ENCODE measurements around the gene HAGHL. TPM values are rescaled to one million over a fixed set of nuclear protein-coding genes. Genes with fewer than 3 reads are reported as not detected.
A peak's percentile ranks its signal among the peaks of the same experiment; 100 is the strongest.
"Not testable (repeated sequence)": the region's sequence is repeated elsewhere in the genome, so short reads cannot be mapped to it uniquely, and the experiment has no call there.

The HAGHL gene
- total and polyA plus RNA-seq, 2 donors (not counting 1 experiment from before 2014, with no cell fraction given) = 3.7 to 16.3 TPM

DNA sequence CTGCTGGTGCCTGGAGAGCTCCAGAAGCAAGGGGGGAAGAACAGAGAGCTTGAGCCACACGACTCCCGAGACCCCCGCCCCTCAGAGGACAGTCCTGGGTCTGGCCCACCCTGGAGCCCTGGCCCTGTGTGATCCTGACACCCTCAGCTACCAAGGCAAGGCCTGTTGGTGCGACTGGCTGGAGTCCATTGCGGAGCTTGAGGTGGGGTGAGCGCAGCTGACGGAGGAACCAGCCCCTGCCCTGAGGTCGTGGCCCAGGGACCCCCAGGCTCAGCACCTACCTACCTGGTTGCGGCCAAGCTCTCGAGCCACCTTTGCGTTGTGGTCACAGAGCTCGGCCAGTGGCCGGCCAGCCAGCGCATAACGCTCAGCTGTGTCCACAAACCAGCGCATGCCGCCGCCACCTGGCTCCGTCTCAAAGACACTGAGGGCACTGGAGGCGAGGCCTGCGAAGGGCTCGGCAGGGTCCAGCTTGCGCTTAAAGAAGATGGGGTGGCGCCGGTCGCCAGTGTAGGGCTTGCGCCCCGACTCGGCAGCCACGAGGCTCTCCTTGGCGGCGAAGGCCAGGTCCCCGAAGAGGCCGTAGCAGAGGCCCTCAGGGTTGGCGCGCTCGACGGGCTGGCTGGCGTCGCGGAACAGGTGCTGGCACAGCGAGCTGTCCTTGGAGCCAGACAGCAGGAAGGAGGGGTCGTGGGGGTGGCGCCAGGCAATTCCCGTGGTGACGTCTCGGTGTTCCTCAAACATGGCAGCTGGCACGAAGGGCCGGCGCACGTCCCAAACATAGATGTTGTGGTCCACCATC lies 40.2 kb upstream of the HAGHL start:
- Histone ChIP-seq H3K4me2 (ENCODE audit: extremely low read depth, insufficient read depth, low read length) (no peak overlapping the region), H3K4me1 (ENCODE audit: control insufficient read depth, extremely low read depth, insufficient read depth, low read length) (peaks cover 14% of the 10 kb centered on the region), H3K9ac (ENCODE audit: insufficient read depth, low read length) (no peak overlapping the region), H3K27ac (ENCODE audit: insufficient read depth, low read length) (no peak overlapping the region), H3K4me3 (replicated peaks in 1 of 4; ENCODE audit: control extremely low read depth in 1 of 4, insufficient read depth in 1 of 4, low read depth in 3 of 4, low read length in 4 of 4) (no peak overlapping the region), H3K79me2 (ENCODE audit: control insufficient read depth, insufficient read depth, low read length) (peaks cover 28% of the 10 kb centered on the region), H3K27me3 (ENCODE audit: control insufficient read depth, insufficient read depth, low read length) (no peaks in the 10 kb centered on the region), H2AFZ (ENCODE audit: low read length) (no peak overlapping the region), H3K9me3 (ENCODE audit: control insufficient read depth, insufficient read depth, low read depth, low read length) (no peaks in the 10 kb centered on the region), H3K36me3 (ENCODE audit: control insufficient read depth, insufficient read depth, low read length) (peaks cover 35% of the 10 kb centered on the region), H4K20me1 (ENCODE audit: control insufficient read depth, extremely low read depth, insufficient read depth, low read length) (no peaks in the 10 kb centered on the region)
- no peak for DNase-seq (ENCODE audit: low read depth in 2 of 2)
- TF ChIP-seq, protein P1, sequence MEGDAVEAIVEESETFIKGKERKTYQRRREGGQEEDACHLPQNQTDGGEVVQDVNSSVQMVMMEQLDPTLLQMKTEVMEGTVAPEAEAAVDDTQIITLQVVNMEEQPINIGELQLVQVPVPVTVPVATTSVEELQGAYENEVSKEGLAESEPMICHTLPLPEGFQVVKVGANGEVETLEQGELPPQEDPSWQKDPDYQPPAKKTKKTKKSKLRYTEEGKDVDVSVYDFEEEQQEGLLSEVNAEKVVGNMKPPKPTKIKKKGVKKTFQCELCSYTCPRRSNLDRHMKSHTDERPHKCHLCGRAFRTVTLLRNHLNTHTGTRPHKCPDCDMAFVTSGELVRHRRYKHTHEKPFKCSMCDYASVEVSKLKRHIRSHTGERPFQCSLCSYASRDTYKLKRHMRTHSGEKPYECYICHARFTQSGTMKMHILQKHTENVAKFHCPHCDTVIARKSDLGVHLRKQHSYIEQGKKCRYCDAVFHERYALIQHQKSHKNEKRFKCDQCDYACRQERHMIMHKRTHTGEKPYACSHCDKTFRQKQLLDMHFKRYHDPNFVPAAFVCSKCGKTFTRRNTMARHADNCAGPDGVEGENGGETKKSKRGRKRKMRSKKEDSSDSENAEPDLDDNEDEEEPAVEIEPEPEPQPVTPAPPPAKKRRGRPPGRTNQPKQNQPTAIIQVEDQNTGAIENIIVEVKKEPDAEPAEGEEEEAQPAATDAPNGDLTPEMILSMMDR (conservative IDR thresholded peaks at IDR 0.05 in 1 of 2, IDR thresholded peaks at IDR 0.05 in 1 of 2; ENCODE audit: low read depth in 1 of 2, low read length in 2 of 2) = no peak
- TF ChIP-seq EZH2 (IDR thresholded peaks at IDR 0.05; ENCODE audit: low read length, missing control alignments) = no peak

DNA sequence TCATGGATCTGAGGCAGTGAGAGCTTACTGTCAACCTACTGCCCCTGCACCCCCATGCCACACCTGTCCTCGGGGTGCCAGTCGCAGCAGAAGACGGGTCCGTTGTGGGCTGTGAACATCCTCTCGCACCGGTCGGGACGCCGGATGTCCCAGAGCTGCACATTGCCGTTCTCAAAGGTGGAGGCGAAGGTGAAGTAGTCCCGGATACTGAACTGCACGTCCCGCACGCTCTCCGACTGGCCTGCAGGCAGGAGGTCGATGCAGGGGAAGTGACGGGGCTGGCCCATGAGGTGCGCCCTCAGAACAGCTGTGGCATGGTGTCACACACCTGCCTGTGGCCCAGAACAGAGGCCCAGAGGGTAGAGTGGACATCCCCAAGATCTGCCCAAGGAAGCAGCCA lies 39.4 kb upstream of the HAGHL start:
- peaks cover 19% of the 10 kb centered on the region for H3K79me2 ChIP-seq (ENCODE audit: control insufficient read depth, insufficient read depth, low read length)
- no peaks in the 10 kb centered on the region for H3K9me3 ChIP-seq (ENCODE audit: control insufficient read depth, insufficient read depth, low read depth, low read length)
- H3K4me2 ChIP-seq (ENCODE audit: extremely low read depth, insufficient read depth, low read length) = no peak overlapping the region
- no peak for TF ChIP-seq EZH2 (IDR thresholded peaks at IDR 0.05; ENCODE audit: low read length, missing control alignments)
- TF ChIP-seq, protein P1 (conservative IDR thresholded peaks at IDR 0.05 in 1 of 2, IDR thresholded peaks at IDR 0.05 in 1 of 2; ENCODE audit: low read depth in 1 of 2, low read length in 2 of 2) = no peak
- H3K27ac ChIP-seq (ENCODE audit: insufficient read depth, low read length) = no peak overlapping the region
- H4K20me1 ChIP-seq (ENCODE audit: control insufficient read depth, extremely low read depth, insufficient read depth, low read length) = no peaks in the 10 kb centered on the region
- H3K4me1 ChIP-seq (ENCODE audit: control insufficient read depth, extremely low read depth, insufficient read depth, low read length) = peaks cover 9% of the 10 kb centered on the region
- no peak overlapping the region for H2AFZ ChIP-seq (ENCODE audit: low read length)
- no peak overlapping the region for H3K4me3 ChIP-seq (replicated peaks in 1 of 4; ENCODE audit: control extremely low read depth in 1 of 4, insufficient read depth in 1 of 4, low read depth in 3 of 4, low read length in 4 of 4)
- H3K9ac ChIP-seq (ENCODE audit: insufficient read depth, low read length) = no peak overlapping the region
- no peak for DNase-seq (ENCODE audit: low read depth in 2 of 2)
- peaks cover 27% of the 10 kb centered on the region for H3K36me3 ChIP-seq (ENCODE audit: control insufficient read depth, insufficient read depth, low read length)
- H3K27me3 ChIP-seq (ENCODE audit: control insufficient read depth, insufficient read depth, low read length) = no peaks in the 10 kb centered on the region

DNA sequence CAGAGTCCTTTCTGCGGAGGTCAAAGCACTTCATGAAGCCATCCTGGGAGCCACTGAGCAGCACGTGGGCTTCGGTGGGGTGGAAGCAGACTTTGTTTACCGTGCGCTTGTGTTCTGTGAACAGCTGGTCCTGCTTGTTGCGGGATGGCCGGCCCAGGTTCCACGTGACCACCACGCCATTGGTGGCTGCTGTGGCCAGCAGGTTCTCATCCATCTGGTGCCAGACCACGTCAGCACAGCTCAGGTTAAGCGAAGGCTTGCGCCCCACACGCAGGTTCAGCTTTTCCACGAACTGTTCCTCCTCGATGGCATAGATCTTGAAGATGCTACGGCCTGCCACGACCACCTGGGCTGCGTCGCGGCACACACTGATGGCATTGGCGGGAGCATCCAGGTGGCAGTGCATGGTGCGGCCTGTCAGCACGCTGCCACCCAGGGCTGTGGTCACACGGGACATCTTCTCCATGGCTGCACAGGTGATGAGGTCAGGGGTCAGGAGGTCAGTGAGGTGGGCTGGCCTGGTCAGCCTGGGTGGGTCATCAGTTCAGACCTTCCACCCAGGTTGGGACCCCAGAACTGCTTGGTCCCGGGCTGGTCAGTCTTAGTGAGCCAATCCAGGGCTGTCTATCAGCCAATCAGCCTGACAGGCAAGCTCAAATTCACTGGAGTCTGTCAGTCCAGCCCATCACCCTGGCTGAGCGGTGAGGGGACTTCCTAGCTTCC lies 37.6 kb upstream of the HAGHL start:
- H3K79me2 ChIP-seq (ENCODE audit: control insufficient read depth, insufficient read depth, low read length) = peaks cover 6% of the 10 kb centered on the region
- H3K4me2 ChIP-seq (ENCODE audit: extremely low read depth, insufficient read depth, low read length) = peak overlapping the region; percentile 91

DNA sequence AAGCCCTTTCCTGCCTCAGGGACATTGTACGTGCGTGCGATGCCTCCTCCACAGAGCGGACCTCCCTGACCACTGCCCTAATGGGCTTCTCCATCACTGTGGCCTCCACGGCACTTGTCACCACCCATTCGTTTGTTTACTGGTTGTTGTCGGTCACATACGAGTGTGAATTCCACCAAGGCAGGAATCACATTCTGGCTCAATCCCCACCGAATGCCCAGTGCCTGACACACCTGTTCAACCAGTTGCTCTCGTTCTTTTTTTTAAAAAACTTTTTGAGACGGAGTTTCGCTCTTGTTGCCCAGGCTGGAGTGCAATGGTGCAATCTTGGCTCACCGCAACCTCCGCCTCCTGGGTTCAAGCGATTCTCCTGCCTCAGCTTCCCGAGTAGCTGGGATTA lies 35.7 kb upstream of the HAGHL start:
- H3K79me2 ChIP-seq (ENCODE audit: control insufficient read depth, insufficient read depth, low read length); DNase-seq (ENCODE audit: low read depth in 2 of 2); H3K9ac ChIP-seq (ENCODE audit: insufficient read depth, low read length); H3K4me2 ChIP-seq (ENCODE audit: extremely low read depth, insufficient read depth, low read length); H4K20me1 ChIP-seq (ENCODE audit: control insufficient read depth, extremely low read depth, insufficient read depth, low read length); H3K27ac ChIP-seq (ENCODE audit: insufficient read depth, low read length); H2AFZ ChIP-seq (ENCODE audit: low read length); H3K4me1 ChIP-seq (ENCODE audit: control insufficient read depth, extremely low read depth, insufficient read depth, low read length); H3K9me3 ChIP-seq (ENCODE audit: control insufficient read depth, insufficient read depth, low read depth, low read length); H3K4me3 ChIP-seq (replicated peaks in 1 of 4; ENCODE audit: control extremely low read depth in 1 of 4, insufficient read depth in 1 of 4, low read depth in 3 of 4, low read length in 4 of 4): not testable (repeated sequence)
- H3K27me3 ChIP-seq (ENCODE audit: control insufficient read depth, insufficient read depth, low read length) = peaks cover 21% of the 10 kb centered on the region
- H3K36me3 ChIP-seq (ENCODE audit: control insufficient read depth, insufficient read depth, low read length) = peaks cover 10% of the 10 kb centered on the region

More for the DNA sequence above, 37.6 kb upstream of the HAGHL start:
- H3K27ac ChIP-seq (ENCODE audit: insufficient read depth, low read length) = peak overlapping the region; percentile 67
- DNase-seq (ENCODE audit: low read depth in 2 of 2) = no peak
- no peaks in the 10 kb centered on the region for H4K20me1 ChIP-seq (ENCODE audit: control insufficient read depth, extremely low read depth, insufficient read depth, low read length)
- peak overlapping the region; percentile 73 for H3K9ac ChIP-seq (ENCODE audit: insufficient read depth, low read length)
- peak overlapping the region; percentile 6 for H2AFZ ChIP-seq (ENCODE audit: low read length)
- TF ChIP-seq EZH2 (IDR thresholded peaks at IDR 0.05; ENCODE audit: low read length, missing control alignments) = no peak
- TF ChIP-seq, protein P1 (conservative IDR thresholded peaks at IDR 0.05 in 1 of 2, IDR thresholded peaks at IDR 0.05 in 1 of 2; ENCODE audit: low read depth in 1 of 2, low read length in 2 of 2) = no peak
- peaks cover 18% of the 10 kb centered on the region for H3K36me3 ChIP-seq (ENCODE audit: control insufficient read depth, insufficient read depth, low read length)
- peaks cover 3% of the 10 kb centered on the region for H3K4me1 ChIP-seq (ENCODE audit: control insufficient read depth, extremely low read depth, insufficient read depth, low read length)
- peaks cover 11% of the 10 kb centered on the region for H3K27me3 ChIP-seq (ENCODE audit: control insufficient read depth, insufficient read depth, low read length)
- peak overlapping the region; percentile 67 to 84 (median 78) for H3K4me3 ChIP-seq (replicated peaks in 1 of 4; ENCODE audit: control extremely low read depth in 1 of 4, insufficient read depth in 1 of 4, low read depth in 3 of 4, low read length in 4 of 4)
- no peaks in the 10 kb centered on the region for H3K9me3 ChIP-seq (ENCODE audit: control insufficient read depth, insufficient read depth, low read depth, low read length)

Measured in fibroblast of lung (primary cell).